HG03135 (cell line): ENCODE data around the gene ZNF121.
"Not testable (repeated sequence)": the region's sequence is repeated elsewhere in the genome, so short reads cannot be mapped to it uniquely, and the experiment has no call there.

Experiments
- ATAC-seq: cut with Tn5 transposase; IDR thresholded peaks from one replicate; pipeline ENCODE4 v1.9.1; 2021; ENCODE audit warnings: mild to moderate bottlenecking, moderate library complexity; ENCODE audit not compliant: unreplicated experiment

ZNF121 gene

GRCh38 chr19:9539201-9539600 is 45.1 kb downstream of the ZNF121 start:
- not testable (repeated sequence) for ATAC-seq

- ATAC-seq: peak; percentile 75
These were observed 45.9 kb downstream of the ZNF121 start, which contains the start of gene ZNF426 for GRCh38 chr19:9538183-9539058. TSS of gene ZNF426 (minus strand) at chr19:9538645. CDS start at chr19:9536232, 2,413 bp downstream.

- no peak for ATAC-seq
These were observed 48.4 kb downstream of the ZNF121 start for GRCh38 chr19:9535934-9536333.

GRCh38 chr19:9531933-9532332 is 52.4 kb downstream of the ZNF121 start:
- ATAC-seq: no peak

GRCh38 chr19:9528757-9529336 is 55.5 kb downstream of the ZNF121 start:
- no peak for ATAC-seq

GRCh38 chr19:9523885-9524474 is 60.3 kb downstream of the ZNF121 start:
- ATAC-seq: no peak
